22Rv1 (cell line): ENCODE results near the gene SLC7A1.

Source experiments
- CTCF ChIP-seq: fragments of 450-650 bp; IDR thresholded peaks from 2 replicates; pipeline ENCODE4 v1.5.1; 2017; ENCODE audit warnings: mild to moderate bottlenecking
- ZFX ChIP-seq: fragments of 450-650 bp; IDR thresholded peaks from 2 replicates; pipeline ENCODE4 v1.6.1; 2017; ENCODE audit warnings: antibody characterized with exemption, borderline replicate concordance

- no peak for TF ChIP-seq CTCF
- no peak for TF ChIP-seq ZFX
These were observed 28.1 kb downstream of the SLC7A1 start for GRCh38 chr13:29567411-29567810.
